ENCODE data around the gene PDE4C.
A peak's percentile ranks its signal among the peaks of the same experiment; 100 is the strongest.
"Not testable (repeated sequence)": the region's sequence is repeated elsewhere in the genome, so short reads cannot be mapped to it uniquely, and the experiment has no call there.

PDE4C gene

DNA sequence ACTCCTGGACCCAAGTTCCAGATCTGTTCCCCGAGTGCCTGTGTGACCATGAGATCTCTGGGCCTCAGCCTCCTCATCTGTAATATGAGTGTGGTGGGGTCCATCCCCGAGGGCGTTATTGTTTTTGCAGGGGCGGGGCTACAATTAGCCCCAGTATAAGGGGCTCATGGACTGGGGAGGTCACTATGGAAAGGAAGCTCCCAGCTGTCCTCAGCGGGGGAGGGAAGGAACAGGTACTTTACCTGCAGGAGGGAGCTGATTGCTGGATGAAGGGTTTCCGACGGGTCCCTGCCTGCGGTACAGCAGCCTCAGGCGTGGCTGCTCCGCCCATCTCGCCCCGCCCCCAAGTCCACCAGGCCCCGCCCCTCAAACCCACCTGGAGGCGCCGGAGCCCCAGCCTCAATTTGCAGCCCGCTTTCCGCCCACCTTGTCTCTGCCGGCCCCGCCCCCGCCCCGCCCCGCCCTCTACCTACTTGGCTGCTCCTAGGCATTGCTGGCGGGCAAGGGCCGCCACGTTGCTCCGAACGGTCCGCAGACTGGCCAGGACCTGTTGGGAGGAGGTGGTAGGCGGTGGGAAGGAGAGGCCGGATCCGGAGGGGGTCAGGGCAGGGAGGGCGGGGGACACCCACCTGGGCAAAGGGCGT is 5.5 kb downstream of the PDE4C start:
- DNase-seq: no peak

DNA sequence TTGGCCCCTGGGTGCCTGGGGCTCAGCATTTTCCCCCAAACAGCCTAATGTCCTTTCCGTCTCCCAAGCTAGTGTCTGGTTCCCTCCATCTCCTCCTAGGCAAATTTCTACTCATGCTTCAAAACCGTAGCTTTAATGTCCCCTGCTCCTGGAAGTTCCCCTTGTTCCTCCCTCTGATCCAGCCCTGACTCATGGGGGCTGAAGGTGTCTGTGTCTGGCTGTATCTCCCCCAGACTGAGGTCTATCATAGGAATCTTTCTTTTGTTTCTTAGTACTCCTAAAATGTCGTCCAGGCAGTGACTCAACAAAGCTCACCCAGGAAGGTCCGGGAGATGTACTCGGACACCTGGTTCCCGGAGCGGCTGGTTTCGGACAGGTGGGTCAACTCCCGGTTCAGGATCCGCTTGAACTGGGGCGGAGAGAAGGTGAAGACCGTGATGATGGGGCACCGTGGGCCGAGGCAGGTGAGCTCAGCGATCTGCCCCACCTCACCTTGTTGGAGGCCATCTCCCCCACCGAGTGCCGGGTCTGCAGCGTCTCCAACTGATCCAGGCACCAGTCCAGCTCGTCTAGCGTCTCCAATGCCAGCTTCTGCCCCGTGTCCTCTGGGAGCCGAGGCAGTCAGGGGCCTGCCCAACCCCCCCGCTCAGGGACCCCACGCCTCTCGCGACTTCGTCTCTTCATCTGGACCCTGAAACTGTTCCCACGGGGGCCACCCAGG is 6.2 kb downstream of the PDE4C start:
- no peak for DNase-seq

DNA sequence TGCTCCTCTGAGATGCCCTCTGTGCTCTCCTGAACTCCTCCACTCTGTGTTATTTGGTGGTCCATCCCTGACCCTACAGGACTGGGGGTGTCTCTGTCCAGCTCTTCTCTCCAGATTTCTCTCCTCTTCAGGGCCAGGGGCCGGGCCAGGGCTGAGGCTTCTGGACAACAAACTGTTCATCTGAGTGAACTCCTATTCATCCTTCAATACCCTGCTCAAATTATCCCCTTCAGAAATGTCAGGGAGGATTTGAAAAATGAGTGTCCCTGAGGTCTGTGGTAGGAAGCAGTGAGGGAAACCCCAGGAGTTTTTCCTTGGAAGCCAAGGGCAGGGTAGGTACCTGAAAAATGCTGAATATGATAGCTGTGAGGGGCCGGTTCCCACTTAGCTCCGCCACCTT is 7.6 kb downstream of the PDE4C start:
- DNase-seq: no peak

DNA sequence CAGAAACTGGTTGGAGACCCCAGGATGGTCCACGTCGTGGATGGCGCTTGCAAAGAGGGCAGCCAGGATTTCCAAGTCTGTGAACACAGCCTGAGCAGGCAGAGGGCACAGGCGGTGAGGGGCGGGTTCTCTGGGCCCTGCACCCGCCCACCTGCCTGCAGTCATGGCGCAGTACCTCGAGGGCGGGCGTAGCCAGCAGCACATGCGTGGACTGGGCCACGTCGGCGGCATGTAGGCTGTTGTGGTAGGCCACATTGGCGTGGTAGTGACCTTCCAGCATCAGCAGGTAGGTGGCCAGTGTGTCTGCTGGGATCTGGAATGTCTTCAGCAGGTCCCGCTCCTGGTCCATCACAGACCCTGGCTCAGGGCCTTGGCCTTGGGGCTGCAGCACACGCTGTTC is 8.1 kb downstream of the PDE4C start:
- no peak for DNase-seq

- DNase-seq: no peak
These were observed 9.4 kb downstream of the PDE4C start for GRCh38 chr19:18216789-18217188.

DNA sequence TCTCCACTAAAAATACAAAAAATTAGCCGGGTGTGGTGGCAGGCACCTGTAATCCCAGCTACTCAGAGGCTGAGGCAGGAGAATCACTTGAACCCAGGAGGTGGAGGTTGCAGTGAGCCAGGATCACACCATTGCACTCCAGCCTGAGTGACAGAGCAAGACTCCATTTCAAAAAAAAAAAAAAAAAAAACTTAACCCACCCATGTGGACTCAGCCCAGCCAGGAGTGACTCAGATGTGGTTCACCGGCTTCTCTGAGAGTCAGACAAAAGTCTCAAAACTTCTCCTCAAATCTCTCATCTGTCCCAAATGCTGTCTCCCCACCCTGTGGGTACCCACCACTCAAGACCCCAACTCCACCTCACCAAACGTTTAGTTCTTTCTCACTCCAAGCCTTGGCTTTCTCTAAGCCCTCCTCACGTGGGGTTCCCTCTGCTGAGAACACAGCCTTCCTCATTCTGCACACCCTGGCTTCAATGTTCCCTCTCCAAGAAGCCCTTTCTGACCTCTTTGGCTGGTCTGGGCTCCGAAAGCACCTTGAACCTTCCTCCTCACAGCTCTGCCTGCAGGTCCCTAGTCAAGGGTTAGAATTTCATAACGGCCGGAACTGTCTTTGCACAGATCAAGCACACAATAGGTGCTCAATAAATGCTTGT is 11.3 kb downstream of the PDE4C start:
- DNase-seq: peak; percentile 50

DNA sequence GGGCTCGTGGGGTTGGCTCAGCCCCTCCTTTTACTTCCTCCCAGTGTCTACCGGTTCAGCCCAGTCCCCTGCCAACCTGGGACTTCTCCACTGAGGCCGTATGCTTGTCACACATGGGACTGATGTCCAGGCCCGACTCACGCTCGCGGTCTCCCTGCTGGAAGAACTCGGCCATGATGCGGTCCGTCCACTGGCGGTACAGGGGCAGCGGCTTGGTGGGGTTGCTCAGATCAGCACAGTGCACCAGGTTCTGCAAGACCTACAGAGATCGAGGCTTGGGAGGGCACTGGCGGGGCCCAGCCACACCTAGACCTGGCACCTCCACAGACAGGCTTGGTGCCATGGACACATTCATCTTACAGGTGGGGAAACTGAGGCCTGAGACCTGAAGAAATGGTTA is 14.6 kb downstream of the PDE4C start:
- DNase-seq: no peak

DNA sequence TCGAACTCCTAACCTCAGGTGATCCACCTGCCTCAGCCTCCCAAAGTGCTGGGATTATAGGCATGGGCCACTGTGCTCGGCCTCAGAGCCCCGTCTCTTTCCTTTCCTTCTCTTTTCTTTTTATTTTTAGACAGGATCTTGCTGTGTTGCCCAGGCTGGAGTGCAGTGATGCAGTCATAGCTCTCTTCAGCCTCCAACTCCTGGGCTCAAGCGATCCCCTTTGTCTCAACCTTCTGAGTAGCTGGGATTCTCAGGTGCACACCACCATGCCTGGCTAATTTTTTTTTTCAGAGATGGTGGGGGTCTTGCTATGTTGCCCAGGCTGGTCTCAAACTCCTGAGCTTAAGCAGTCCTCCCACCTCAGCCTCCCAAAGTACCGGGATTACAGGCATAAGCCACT is 16.3 kb downstream of the PDE4C start:
- not testable (repeated sequence) for DNase-seq

GRCh38 chr19:18208098-18208951 is 17.9 kb downstream of the PDE4C start:
- peak; percentile 85 for DNase-seq

GRCh38 chr19:18206018-18206417 is 20.2 kb downstream of the PDE4C start:
- no peak for DNase-seq

DNA sequence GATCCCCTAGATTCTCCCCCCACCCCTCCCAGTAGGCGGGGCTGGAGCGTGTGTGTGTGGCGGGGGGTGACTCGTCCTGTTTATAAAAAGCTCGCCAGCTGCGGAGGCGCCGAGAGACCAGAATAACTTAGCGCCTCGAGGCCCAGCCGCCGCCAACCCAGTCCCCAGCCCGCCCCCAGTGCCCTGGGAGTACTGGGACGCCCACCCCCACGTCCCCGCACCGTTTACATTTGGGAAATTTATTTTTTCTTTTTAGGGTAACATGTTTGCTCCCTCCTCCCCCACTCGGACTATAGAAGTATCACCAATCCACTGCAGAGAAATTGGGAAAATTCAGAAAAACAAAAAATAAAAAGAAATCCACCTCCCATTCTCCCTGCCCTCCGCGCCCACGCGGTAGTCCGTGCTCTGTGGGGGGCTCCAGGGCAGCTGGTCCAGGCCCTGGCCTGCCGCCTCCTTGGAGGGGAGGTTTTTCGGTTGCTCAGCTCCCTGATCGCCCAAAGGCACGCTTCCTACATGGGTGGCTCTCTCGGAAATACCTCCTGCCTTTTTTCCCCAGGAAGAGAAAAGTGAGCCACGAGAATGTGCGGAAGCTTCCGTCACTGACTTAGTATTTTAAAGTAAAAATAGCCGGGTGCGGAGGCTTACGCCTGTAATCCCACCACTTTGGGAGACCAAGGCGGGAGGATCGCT is 20.9 kb downstream of the PDE4C start:
- DNase-seq: peak; percentile 85

GRCh38 chr19:18204394-18205199 is 21.6 kb downstream of the PDE4C start:
- DNase-seq: no peak

- peak; percentile 100 for DNase-seq
These were observed 22.3 kb downstream of the PDE4C start, which contains the start of gene RAB3A for GRCh38 chr19:18203863-18204393. Gene RAB3A, minus strand, starts transcription at chr19:18204042. Its CDS starts 1,302 bp downstream, at chr19:18202740.

- no peak for DNase-seq
These were observed 22.8 kb downstream of the PDE4C start for GRCh38 chr19:18203408-18203862.

- DNase-seq: no peak
These were observed 23.3 kb downstream of the PDE4C start for GRCh38 chr19:18202778-18203407.

- DNase-seq: no peak
These were observed 23.9 kb downstream of the PDE4C start for GRCh38 chr19:18202397-18202777.

GRCh38 chr19:18198374-18198773 is 27.9 kb downstream of the PDE4C start:
- DNase-seq: no peak

DNA sequence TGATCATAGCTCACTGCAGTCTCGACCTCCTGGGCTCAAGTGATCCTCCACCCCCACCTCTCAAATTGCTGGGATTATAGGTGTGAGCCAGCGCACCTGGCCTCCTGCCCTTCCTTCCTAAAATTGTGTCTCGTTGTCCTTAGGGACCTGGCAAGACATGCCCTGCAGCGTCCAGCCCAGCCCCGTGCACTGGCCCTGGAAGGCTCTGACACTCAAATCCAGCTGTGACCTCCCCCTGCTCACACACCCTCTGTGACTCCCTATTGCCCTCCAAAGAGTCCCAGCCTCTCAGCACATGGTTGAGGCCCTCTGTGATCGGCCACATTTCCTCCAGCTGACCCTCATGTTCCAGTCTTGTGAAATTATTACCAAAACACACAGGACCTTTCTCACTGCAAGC is 28.3 kb downstream of the PDE4C start:
- DNase-seq: no peak

DNA sequence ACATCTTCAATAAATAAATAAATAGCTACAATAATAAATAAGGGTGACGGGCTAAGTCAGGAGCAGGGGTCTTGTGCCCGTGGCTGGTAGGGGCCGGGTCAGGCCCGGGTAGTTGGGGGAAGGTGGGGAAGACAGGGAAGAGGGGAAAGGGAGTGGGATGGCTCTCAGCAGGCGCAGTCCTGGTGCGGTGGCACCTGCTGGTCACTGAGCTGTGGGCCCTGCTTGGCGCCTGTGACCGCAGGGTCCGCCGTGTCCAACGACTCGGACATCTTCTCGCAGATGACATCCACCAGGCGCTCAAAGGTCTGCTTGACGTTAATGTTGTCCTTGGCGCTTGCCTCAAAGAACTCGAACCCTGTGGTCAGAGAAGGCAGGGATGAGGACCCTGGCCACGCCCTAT is 28.9 kb downstream of the PDE4C start:
- DNase-seq: no peak

DNA sequence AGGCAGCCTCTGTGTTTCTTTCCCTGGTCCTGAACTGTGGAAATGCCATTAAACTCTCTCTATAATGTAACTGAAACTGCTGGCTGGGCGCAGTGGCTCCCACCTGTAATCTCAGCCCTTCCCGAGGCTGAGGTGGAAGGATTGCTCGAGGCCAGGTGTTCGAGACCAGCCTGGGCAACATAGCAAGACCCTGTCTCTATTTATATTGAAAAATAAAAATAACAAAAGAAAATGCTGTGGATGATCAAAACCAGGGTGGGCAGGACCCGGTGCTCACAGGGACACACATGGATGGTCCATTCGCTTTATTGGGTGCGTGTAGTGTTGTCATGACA is 29.8 kb downstream of the PDE4C start:
- DNase-seq: no peak
